HG02943 (cell line): ENCODE measurements around the gene SYT3.
"Not testable (repeated sequence)": the region's sequence is repeated elsewhere in the genome, so short reads cannot be mapped to it uniquely, and the experiment has no call there.

Experiments
- ATAC-seq: cut with Tn5 transposase; IDR thresholded peaks from one replicate; pipeline ENCODE4 v1.9.1; 2021; ENCODE audit warnings: mild to moderate bottlenecking, low read depth, moderate library complexity; ENCODE audit not compliant: unreplicated experiment

The SYT3 gene

GRCh38 chr19:50607388-50607787 is 32.3 kb downstream of the SYT3 start:
- ATAC-seq = no peak

- ATAC-seq = not testable (repeated sequence)
Observed at GRCh38 chr19:50606059-50606836, 33.4 kb downstream of the SYT3 start.

GRCh38 chr19:50604264-50605073 is 35.2 kb downstream of the SYT3 start:
- ATAC-seq = not testable (repeated sequence)

- no peak for ATAC-seq
Observed at GRCh38 chr19:50602935-50603334, 36.7 kb downstream of the SYT3 start.

GRCh38 chr19:50602496-50602895 is 37.2 kb downstream of the SYT3 start:
- ATAC-seq = no peak

- ATAC-seq = no peak
Observed at GRCh38 chr19:50602089-50602422, 37.6 kb downstream of the SYT3 start.

- no peak for ATAC-seq
Observed at GRCh38 chr19:50601407-50602088, 38.1 kb downstream of the SYT3 start.

- ATAC-seq = no peak
Observed at GRCh38 chr19:50599427-50599826, 40.3 kb downstream of the SYT3 start.

GRCh38 chr19:50590191-50590590 is 49.5 kb downstream of the SYT3 start:
- ATAC-seq = no peak

GRCh38 chr19:50581795-50582660 is 57.7 kb downstream of the SYT3 start:
- not testable (repeated sequence) for ATAC-seq

- ATAC-seq = no peak
Observed at GRCh38 chr19:50580970-50581634, 58.6 kb downstream of the SYT3 start.

- ATAC-seq = no peak
Observed at GRCh38 chr19:50580240-50580639, 59.4 kb downstream of the SYT3 start.

- not testable (repeated sequence) for ATAC-seq
Observed at GRCh38 chr19:50576769-50577168, 62.9 kb downstream of the SYT3 start.

- ATAC-seq = no peak
Observed at GRCh38 chr19:50573741-50574461, 65.8 kb downstream of the SYT3 start.
